WTC11 (cell line): ENCODE results near the gene SLC12A6. TPM values are rescaled to one million over a fixed set of nuclear protein-coding genes. Genes with fewer than 3 reads are reported as not detected.
A peak's percentile ranks its signal among the peaks of the same experiment; 100 is the strongest.

Experiments
- ATF1 ChIP-seq: sonication (generic); formaldehyde crosslinking; IDR thresholded peaks from 2 replicates; pipeline ENCODE4 v1.8.1; 2023; ENCODE audit warnings: mild to moderate bottlenecking, moderate library complexity, missing genetic modification reagents
- ATF2 ChIP-seq: sonication (generic); formaldehyde crosslinking; IDR thresholded peaks from 2 replicates; pipeline ENCODE4 v1.8.1; 2022; ENCODE audit warnings: low read depth, missing genetic modification reagents, borderline replicate concordance
- ATF3 ChIP-seq: sonication (generic); formaldehyde crosslinking; conservative IDR thresholded peaks from 2 replicates; pipeline ENCODE4 v1.8.1; 2022; ENCODE audit warnings: mild to moderate bottlenecking, missing genetic modification reagents
- CBFB ChIP-seq: sonication (generic); formaldehyde crosslinking; IDR thresholded peaks from 2 replicates; pipeline ENCODE4 v1.8.1; 2022; ENCODE audit warnings: mild to moderate bottlenecking, low read depth, missing genetic modification reagents
- CREM ChIP-seq: sonication (generic); formaldehyde crosslinking; IDR thresholded peaks from 2 replicates; pipeline ENCODE4 v1.8.1; 2022; ENCODE audit warnings: mild to moderate bottlenecking, missing genetic modification reagents, moderate library complexity
- ELF4 ChIP-seq: sonication (generic); formaldehyde crosslinking; IDR thresholded peaks from 2 replicates; pipeline ENCODE4 v1.8.1; 2022; ENCODE audit warnings: low read depth, mild to moderate bottlenecking, moderate library complexity, missing genetic modification reagents
- ETV6 ChIP-seq: sonication (generic); formaldehyde crosslinking; IDR thresholded peaks from 2 replicates; pipeline ENCODE4 v1.8.1; 2022; ENCODE audit warnings: mild to moderate bottlenecking, missing genetic modification reagents
- FOXP4 ChIP-seq: sonication (generic); formaldehyde crosslinking; IDR thresholded peaks from 2 replicates; pipeline ENCODE4 v1.8.0; 2022; ENCODE audit warnings: mild to moderate bottlenecking, missing genetic modification reagents
- GABPB1 ChIP-seq: sonication (generic); formaldehyde crosslinking; IDR thresholded peaks from 2 replicates; pipeline ENCODE4 v1.8.1; 2023; ENCODE audit warnings: mild to moderate bottlenecking, missing genetic modification reagents
- IRF1 ChIP-seq: sonication (generic); formaldehyde crosslinking; IDR thresholded peaks from 2 replicates; pipeline ENCODE4 v1.8.0; 2023; ENCODE audit warnings: missing genetic modification reagents
- IRF2 ChIP-seq: sonication (generic); formaldehyde crosslinking; IDR thresholded peaks from 2 replicates; pipeline ENCODE4 v1.8.0; 2022; ENCODE audit warnings: low read depth, missing genetic modification reagents, borderline replicate concordance
- JUN ChIP-seq: sonication (generic); formaldehyde crosslinking; IDR thresholded peaks from 2 replicates; pipeline ENCODE4 v1.8.0; 2023; ENCODE audit warnings: mild to moderate bottlenecking, missing genetic modification reagents
- MLX ChIP-seq: sonication (generic); formaldehyde crosslinking; IDR thresholded peaks from 2 replicates; pipeline ENCODE4 v1.8.1; 2023; ENCODE audit warnings: mild to moderate bottlenecking, missing genetic modification reagents, moderate library complexity
- NFE2L1 ChIP-seq: sonication (generic); formaldehyde crosslinking; IDR thresholded peaks from 2 replicates; pipeline ENCODE4 v1.8.1; 2023; ENCODE audit warnings: missing genetic modification reagents
- NR3C1 ChIP-seq: sonication (generic); formaldehyde crosslinking; conservative IDR thresholded peaks from 2 replicates; pipeline ENCODE4 v1.8.1; 2023; ENCODE audit warnings: low read depth, mild to moderate bottlenecking, missing genetic modification reagents
- ZNF121 ChIP-seq: sonication (generic); formaldehyde crosslinking; IDR thresholded peaks from 2 replicates; pipeline ENCODE4 v1.8.0; 2023; ENCODE audit warnings: missing genetic modification reagents
- ZNF138 ChIP-seq: sonication (generic); formaldehyde crosslinking; conservative IDR thresholded peaks from 2 replicates; pipeline ENCODE4 v1.8.1; 2022; ENCODE audit warnings: mild to moderate bottlenecking, moderate library complexity, missing genetic modification reagents
- ZNF232 ChIP-seq: sonication (generic); formaldehyde crosslinking; IDR thresholded peaks from 2 replicates; pipeline ENCODE4 v1.8.0; 2022; ENCODE audit warnings: mild to moderate bottlenecking, missing genetic modification reagents
- ZNF281 ChIP-seq: sonication (generic); formaldehyde crosslinking; IDR thresholded peaks from 2 replicates; pipeline ENCODE4 v1.8.0; 2023; ENCODE audit warnings: mild to moderate bottlenecking, missing genetic modification reagents
- ZNF416 ChIP-seq: fragments of 250-450 bp; sonication (Bioruptor Pico); IDR thresholded peaks from 2 replicates; pipeline ENCODE4 v1.9.0; 2021; ENCODE audit warnings: mild to moderate bottlenecking, inconsistent platforms
- ZNF423 ChIP-seq: fragments of 250-450 bp; sonication (Bioruptor Pico); IDR thresholded peaks from 2 replicates; pipeline ENCODE4 v2.1.2; 2022; ENCODE audit warnings: mild to moderate bottlenecking, moderate library complexity
- ZNF512 ChIP-seq: sonication (generic); formaldehyde crosslinking; IDR thresholded peaks from 2 replicates; pipeline ENCODE4 v1.8.1; 2022; ENCODE audit warnings: missing genetic modification reagents, borderline replicate concordance
- ZNF532 ChIP-seq: fragments of 250-450 bp; sonication (Bioruptor Pico); IDR thresholded peaks from 2 replicates; pipeline ENCODE4 v1.9.0; 2021; ENCODE audit warnings: mild to moderate bottlenecking, borderline replicate concordance
- total RNA-seq: library from RNA; stranded (reverse); gene quantifications from 3 replicates; pipeline ENCODE4 v1.2.3, GENCODE V29; 2021

Gene SLC12A6
- total RNA-seq, 1 experiment from 2014 or later = 16.2 TPM

GRCh38 chr15:34367101-34368081 lies 29.8 kb upstream of the SLC12A6 start, which contains the start of gene LPCAT4 (continued):
- TF ChIP-seq ZNF281 (CRISPR knock-in tag) (peak; percentile 65), NR3C1 (CRISPR knock-in tag) (no peak), ATF3 (CRISPR knock-in tag) (no peak), CREM (CRISPR knock-in tag) (peak; percentile 69; the same call in 1 of the 2 replicates), ZNF138 (CRISPR knock-in tag) (no peak), MLX (CRISPR knock-in tag) (no peak), GABPB1 (CRISPR knock-in tag) (no peak), ZNF423 (no peak), ELF4 (no peak), ZNF532 (CRISPR knock-in tag) (no peak), IRF2 (CRISPR knock-in tag) (no peak), IRF1 (no peak; the same call in 1 of the 2 replicates), ATF2 (CRISPR knock-in tag) (no peak), ZNF512 (CRISPR knock-in tag) (no peak), NFE2L1 (CRISPR knock-in tag) (peak; percentile 14; the same call in 1 of the 2 replicates), ATF1 (CRISPR knock-in tag) (no peak), ZNF121 (peak; percentile 50; the same call in 1 of the 2 replicates), CBFB (CRISPR knock-in tag) (peak; percentile 48; the same call in 1 of the 2 replicates), ETV6 (CRISPR knock-in tag) (peak; percentile 81), JUN (no peak), ZNF416 (CRISPR knock-in tag) (no peak), FOXP4 (CRISPR knock-in tag) (peak; percentile 72; the same call in 1 of the 2 replicates), ZNF232 (CRISPR knock-in tag) (no peak)
